Endothelial cell of umbilical vein (primary cell): Measurements from ENCODE around the gene AP5Z1.

ENCODE experiments used
- CTCF ChIP-seq, 2 donors: IDR thresholded peaks; 1 replicate in 1 of 2; 2 replicates in 1 of 2; pipeline ENCODE4 v1.5.1; 2011; ENCODE audit warnings: low read length in 2 of 2, mild to moderate bottlenecking in 2 of 2, moderate library complexity in 2 of 2, control low read depth in 1 of 2, inconsistent platforms in 1 of 2, low read depth in 1 of 2; ENCODE audit not compliant: insufficient read depth in 1 of 2; ENCODE audit errors: extremely low read depth in 1 of 2
- EZH2 ChIP-seq: IDR thresholded peaks from 2 replicates; pipeline ENCODE4 v1.6.1; 2012; ENCODE audit warnings: borderline replicate concordance, low read depth, mild to moderate bottlenecking, moderate library complexity, low read length, inconsistent platforms; ENCODE audit not compliant: severe bottlenecking
- FOS ChIP-seq: IDR thresholded peaks from 2 replicates; pipeline ENCODE4 v1.6.1; 2011; ENCODE audit warnings: mild to moderate bottlenecking, low read length, moderate library complexity, borderline replicate concordance; ENCODE audit not compliant: insufficient read depth
- POLR2AphosphoS5 ChIP-seq: IDR thresholded peaks from 2 replicates; pipeline ENCODE4 v1.6.1; 2012; ENCODE audit warnings: low read depth, mild to moderate bottlenecking, control low read depth, low read length, moderate library complexity; ENCODE audit not compliant: insufficient read depth

- TF ChIP-seq CTCF (IDR thresholded peaks at IDR 0.05; ENCODE audit: extremely low read depth in 1 of 2, insufficient read depth in 1 of 2, low read depth in 1 of 2, low read length in 2 of 2) (no peak), POLR2AphosphoS5 (no peak), EZH2 (no peak), FOS (no peak)
Measured at GRCh38 chr7:4764402-4765007, 10.9 kb upstream of the AP5Z1 start.
